NCI-H748 (cell line): ENCODE results near the gene PRG2.
"Not testable (repeated sequence)": the region's sequence is repeated elsewhere in the genome, so short reads cannot be mapped to it uniquely, and the experiment has no call there.

Experiments used
- DNase-seq: peaks from one replicate; lab custom pipeline; 2025; ENCODE audit not compliant: unreplicated experiment; lab: John Stamatoyannopoulos, UW

The PRG2 gene

GRCh38 chr11:57421066-57421465 is 30.6 kb upstream of the PRG2 start:
- no peak for DNase-seq

DNA sequence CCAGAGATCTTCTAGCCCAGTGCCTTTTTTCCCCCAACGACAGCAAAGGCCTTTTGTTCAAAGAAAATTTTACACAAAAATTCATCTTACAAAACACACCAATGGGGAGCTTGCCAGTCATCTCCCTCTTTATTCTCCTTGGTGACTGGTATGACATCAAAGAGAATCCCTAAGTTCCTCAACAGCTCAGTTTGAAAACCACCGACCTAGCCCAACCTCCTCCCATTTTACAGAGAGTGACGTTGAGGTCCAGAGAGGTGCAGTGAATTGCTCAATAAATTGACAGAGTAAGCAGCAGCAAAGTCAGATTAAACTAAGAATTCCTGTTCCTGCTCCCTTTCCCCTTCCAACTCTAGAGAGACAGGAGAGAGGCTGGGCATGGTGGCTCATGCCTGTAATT is 28.7 kb upstream of the PRG2 start:
- no peak for DNase-seq

GRCh38 chr11:57418131-57418530 is 27.7 kb upstream of the PRG2 start:
- no peak for DNase-seq

GRCh38 chr11:57417056-57417455 is 26.6 kb upstream of the PRG2 start:
- no peak for DNase-seq

DNA sequence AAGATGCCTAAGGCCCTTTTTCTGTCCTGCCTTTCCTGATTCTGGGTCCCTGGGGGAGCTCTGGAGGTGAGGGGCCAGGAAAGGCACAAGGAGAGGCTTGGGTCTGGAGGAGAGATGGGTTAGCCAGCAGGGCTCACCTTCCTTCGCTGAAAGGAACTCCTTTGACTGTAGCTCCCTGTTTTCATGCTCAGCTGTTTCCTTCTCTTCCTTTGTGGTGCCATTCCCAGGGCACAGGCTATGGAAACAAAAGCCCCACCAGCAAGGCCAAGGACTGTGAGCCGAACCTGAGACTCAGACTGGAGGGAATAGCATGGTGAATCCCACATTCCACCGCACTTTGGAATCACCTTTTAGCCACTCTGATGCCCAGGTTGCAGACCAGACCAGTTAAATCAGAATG is 26.0 kb upstream of the PRG2 start:
- DNase-seq: no peak

GRCh38 chr11:57414612-57415212 is 24.3 kb upstream of the PRG2 start:
- no peak for DNase-seq

DNA sequence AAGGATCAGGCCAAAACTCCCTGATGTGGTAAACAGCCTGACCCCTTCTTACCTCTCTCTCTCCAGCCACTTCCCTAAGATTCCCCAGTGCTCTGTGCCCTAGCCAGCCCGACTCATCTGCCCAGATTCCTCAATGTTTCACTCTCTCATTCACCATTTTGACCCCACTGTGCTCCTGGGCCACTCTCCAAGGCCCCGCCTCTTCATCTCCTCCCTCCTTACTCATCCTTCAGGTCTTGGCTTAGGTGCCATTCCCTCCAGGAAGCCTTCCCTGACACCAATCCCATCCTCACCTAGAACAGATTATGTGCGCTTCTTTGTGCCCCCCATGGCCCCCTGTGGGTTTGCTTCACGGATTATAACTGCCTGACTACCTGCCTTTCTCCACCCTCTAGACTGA is 23.2 kb upstream of the PRG2 start:
- DNase-seq: no peak

GRCh38 chr11:57410287-57410686 is 19.8 kb upstream of the PRG2 start:
- DNase-seq: no peak

DNA sequence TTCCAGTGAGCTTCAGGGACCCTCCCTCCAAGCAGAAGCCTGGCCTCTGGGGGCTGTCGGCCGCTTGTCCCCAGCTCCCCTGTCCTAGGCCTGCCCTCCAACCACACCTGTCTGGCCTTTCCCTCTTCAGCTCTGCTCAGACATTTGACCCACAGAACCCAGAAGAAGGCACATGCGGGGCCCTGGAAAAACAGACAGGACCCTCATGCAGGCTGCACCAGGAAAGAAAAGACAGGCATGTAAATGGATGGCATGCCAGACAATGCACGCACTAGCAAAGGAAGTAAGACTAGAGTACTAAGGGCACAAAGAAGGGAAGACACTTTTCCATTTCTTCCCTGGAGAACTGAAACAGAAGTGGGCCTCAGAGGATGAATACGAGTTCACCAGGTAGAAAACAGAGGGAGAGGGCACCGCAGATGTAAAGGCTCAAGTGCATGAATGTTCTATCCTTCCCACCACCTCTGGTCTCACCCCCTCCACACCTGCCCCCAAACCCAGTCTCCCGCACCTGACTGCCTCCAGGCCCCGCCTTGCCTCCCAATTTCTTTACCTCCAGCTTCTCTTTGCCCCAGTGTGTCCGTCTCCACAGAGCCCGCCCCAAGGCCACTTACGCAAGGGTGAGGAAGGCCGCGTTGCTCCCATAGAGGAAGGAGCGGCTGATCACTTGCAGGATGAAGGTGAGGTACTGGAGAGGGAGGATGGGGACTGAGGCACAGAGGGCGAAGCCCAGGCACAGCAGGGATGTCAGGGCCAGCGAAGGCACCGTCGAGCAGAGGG is 19.1 kb upstream of the PRG2 start:
- DNase-seq: no peak

DNA sequence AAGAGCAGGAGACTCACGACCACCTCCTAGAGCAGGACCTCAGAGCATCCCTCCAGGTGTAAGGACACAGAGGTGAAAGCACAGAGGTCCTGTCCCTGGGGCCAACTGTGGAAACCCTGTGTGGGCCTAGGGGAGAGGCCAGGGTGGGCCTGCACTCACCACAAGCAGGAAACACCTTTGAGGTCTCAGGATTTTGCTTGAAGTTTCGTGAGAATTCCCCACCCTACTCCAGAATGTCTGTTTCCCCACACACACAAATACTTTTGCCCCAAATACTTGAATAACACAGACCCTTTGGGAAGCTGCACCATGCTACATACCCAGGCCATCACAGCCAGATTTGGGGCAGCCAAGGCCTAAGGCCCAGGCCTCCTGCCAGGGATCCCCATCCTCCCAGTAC is 18.3 kb upstream of the PRG2 start:
- no peak for DNase-seq

GRCh38 chr11:57407941-57408475 is 17.6 kb upstream of the PRG2 start:
- no peak for DNase-seq

DNA sequence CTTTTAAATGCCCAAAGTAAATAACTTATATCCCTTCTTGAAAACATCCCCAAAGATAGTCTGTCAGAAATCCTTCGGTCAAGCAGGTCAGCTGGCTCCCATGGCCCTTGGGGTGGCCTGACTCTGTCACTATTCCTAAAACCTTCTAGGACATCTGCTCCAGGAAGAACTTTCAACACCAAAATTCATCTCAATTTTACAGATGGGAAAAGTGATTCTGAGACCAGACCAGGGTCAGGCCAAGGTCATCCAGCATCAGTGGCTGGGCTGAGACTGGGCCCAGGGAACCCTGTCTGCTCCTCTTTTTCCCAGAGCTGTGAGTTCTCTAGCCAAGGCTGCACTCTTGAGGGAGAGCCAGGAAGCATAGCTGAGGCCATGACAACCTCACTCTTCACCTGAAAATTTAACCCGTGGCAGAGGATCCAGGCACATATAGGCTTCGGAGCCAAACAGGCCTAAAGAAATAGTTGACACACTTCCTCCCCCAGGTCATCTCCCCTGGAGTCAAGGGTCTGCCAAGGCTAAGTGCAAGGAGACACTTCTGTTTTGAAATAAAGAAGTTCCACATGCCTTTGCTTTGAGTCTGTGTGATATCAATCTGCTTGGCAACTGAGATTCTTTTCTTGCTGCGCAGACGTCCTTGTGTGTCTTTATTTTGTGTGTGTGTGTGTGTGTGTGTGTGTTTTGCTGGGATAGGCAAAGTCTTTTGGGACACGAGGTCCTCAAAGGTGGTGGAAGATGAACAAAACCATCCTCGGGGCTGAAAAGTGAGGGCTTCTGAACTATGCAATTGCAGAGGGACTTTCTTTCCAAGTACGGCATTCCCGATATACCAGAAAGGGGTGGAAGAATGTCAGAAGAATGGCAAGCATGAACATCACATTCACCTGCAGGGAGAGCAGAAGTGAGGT is 16.8 kb upstream of the PRG2 start:
- DNase-seq: no peak

DNA sequence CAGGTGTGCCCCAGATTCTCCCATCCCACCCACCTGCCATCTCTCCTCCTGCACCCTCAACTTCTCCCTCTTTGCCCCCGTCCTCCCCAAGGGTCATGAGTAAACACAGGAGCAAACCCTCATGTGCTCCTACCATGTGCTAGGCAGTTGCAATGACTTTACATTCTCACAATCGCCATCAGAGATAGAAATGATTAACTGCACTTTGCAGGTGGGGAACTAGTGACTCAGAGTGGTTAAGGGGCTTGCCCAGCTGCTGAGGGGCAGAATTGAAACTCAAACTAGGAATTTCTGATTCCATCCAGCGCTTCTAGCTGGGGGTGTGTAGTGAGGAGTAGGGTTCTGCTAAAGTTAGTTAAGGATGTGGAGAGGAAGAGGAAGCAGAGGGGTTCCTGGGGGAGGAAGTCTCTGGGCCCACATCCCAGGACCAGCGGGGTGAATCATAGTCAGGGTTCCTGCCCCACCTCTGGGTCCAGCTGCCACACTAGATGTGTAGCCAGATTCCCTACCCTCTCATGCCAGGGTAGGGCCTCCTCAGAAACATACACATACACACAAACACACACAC is 16.0 kb upstream of the PRG2 start:
- DNase-seq: no peak

DNA sequence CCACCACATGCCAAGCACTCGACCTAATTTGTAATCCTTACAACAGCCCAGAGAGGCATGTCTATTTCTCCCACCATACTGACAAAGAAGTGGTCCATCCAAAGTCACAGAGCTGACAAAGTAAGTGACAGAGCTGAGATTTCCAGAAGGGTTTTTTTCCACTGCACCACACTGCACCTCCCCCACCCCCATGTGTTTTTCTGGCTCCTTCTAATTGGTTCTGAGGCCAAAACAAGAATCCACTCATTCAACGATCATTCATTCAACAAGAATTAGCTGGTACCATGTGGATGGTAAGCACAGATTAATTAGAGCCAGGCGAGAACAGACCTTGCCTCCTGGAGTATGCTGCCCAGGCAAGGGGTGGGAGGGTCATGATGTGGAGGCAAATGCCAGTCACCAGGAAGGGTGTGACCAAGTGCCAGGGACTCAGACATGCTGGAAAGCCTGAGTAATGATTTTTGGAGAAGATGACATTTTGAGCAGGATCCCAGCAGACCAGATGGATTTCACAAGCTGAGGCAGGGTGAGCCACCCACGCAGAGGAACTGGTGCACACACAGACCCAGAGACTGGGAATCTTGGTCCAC is 14.9 kb upstream of the PRG2 start:
- DNase-seq: no peak

DNA sequence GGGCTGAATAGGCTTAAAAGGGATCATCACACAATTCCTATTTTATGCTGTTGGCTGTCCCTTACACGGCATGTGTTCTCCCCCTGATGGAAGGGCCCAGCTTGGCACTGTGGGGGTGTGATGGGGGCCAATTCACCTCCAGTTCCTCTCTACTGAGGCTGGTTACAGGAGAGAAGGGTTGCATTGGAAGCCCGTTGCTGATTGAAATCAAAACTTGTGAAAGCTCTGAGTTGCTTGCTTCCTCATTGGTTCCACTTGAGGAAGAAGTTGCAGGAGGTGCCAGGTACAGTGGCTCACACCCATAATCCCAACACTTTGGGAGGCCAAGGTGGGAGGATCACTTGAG is 13.3 kb upstream of the PRG2 start:
- DNase-seq: no peak

GRCh38 chr11:57403003-57403801 is 12.8 kb upstream of the PRG2 start:
- not testable (repeated sequence) for DNase-seq

- peak; percentile 15 for DNase-seq
Observed at GRCh38 chr11:57402188-57403002, 11.9 kb upstream of the PRG2 start.

DNA sequence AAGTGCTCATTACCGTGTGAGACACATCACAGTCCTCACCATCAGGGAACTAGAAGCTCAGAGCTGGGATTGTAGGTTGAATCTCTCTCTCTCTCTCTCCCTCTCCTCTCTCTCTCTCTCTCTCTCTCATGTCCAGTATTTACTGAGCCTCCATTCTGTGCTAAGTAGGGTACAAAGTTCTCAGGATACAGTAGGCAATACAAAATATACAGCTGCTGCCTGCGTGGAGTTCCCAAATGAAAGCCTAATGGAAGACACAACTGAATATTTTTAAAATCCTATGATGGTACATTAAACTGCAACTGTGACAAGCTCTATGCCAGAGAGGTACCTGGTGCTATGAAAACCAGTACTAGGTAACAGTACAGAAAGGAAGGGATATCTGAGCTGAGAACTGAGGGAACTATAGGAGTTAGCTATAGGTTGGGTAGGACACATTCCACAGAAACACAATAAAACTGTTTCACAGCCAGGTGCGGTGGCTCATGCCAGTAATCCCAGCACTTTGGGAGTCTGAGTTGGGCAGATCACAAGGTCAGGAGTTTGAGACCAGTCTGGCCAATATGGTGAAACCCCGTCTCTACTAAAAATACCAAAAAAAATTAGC is 9.6 kb upstream of the PRG2 start:
- DNase-seq: no peak

- DNase-seq: no peak
Observed at GRCh38 chr11:57399221-57399620, 8.8 kb upstream of the PRG2 start.
